ENCODE data around the gene COMTD1.

DNA sequence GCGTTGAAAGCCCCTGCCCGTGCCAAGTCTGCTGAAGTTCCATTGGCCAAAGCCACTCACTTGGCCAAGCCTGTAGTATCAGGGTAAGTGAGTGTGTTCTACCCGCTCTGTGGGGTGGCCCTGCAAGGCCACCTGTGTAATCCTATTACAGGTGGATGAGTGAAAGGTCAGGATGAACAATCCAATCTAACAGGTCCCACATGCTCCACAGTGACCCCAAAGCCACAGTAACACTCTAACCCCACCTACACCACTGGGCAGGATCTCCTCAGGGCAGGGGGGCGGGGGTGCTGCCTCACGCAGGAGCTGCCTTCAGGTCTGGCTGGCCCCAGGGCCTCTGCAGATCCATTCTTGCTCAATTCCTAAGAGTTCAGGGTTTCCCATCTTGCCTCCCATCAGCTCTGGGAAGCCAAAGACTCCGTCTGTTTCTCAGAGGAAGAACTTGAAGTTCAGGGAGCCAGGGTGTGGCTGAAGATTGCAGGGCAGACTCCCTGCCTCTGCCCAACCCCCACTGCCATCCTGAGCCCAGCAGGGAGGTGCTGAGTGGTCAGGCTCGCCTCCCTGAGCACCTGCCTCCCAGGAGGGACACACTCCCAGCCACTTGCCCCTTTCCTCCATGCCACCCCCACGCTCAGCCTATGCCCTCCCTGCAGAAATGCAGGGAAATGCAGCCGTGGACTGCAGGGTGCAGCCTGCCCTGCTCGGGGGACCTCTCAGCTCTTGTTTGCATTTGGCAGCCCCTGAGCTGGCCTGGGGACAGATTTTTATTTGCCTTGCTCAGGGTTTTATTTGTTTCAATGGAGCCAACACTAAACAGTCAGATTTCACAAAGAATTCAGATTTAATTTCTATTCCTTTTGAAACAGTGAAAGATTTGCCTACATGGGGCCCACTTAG is 9.8 kb upstream of the COMTD1 start:
- TF ChIP-seq, protein P1, sequence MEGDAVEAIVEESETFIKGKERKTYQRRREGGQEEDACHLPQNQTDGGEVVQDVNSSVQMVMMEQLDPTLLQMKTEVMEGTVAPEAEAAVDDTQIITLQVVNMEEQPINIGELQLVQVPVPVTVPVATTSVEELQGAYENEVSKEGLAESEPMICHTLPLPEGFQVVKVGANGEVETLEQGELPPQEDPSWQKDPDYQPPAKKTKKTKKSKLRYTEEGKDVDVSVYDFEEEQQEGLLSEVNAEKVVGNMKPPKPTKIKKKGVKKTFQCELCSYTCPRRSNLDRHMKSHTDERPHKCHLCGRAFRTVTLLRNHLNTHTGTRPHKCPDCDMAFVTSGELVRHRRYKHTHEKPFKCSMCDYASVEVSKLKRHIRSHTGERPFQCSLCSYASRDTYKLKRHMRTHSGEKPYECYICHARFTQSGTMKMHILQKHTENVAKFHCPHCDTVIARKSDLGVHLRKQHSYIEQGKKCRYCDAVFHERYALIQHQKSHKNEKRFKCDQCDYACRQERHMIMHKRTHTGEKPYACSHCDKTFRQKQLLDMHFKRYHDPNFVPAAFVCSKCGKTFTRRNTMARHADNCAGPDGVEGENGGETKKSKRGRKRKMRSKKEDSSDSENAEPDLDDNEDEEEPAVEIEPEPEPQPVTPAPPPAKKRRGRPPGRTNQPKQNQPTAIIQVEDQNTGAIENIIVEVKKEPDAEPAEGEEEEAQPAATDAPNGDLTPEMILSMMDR (IDR thresholded peaks at IDR 0.05 in 2 of 3, conservative IDR thresholded peaks at IDR 0.05 in 1 of 3; ENCODE audit: control insufficient read depth in 2 of 3, extremely low read depth in 1 of 3, insufficient read depth in 1 of 3, low read depth in 3 of 3, low read length in 3 of 3) = no peak
- TF ChIP-seq POLR2A (IDR thresholded peaks at IDR 0.05; ENCODE audit: low read depth, low read length) (no peak), CHD1 (IDR thresholded peaks at IDR 0.05; ENCODE audit: low read depth, low read length) (no peak), SP1 (IDR thresholded peaks at IDR 0.05; ENCODE audit: low read depth, low read length) (no peak), CHD2 (IDR thresholded peaks at IDR 0.05; ENCODE audit: borderline replicate concordance, low read depth, low read length) (no peak), NR2C2 (IDR thresholded peaks at IDR 0.05; ENCODE audit: borderline replicate concordance, control insufficient read depth, insufficient read length, low read depth) (no peak), GABPA (IDR thresholded peaks at IDR 0.05; ENCODE audit: low read depth) (no peak), GATAD2B (conservative IDR thresholded peaks at IDR 0.05; ENCODE audit: low read depth) (no peak), MXI1 (IDR thresholded peaks at IDR 0.05; ENCODE audit: low read depth, low read length) (no peak), IRF4 (IDR thresholded peaks at IDR 0.05; ENCODE audit: low read depth, low read length) (no peak), EP300 (IDR thresholded peaks at IDR 0.05; ENCODE audit: borderline replicate concordance in 1 of 2, control insufficient read depth in 1 of 2, low read depth in 2 of 2, low read length in 2 of 2) (no peak), BHLHE40 (IDR thresholded peaks at IDR 0.05; ENCODE audit: borderline replicate concordance in 1 of 2, low read depth in 2 of 2, low read length in 1 of 2) (no peak), POLR2AphosphoS5 (IDR thresholded peaks at IDR 0.05; ENCODE audit: low read length) (no peak)

All from GM12878 (cell line).